Fibroblast of skin of right biceps (primary cell): Measurements from ENCODE around the gene APEX1.
A peak's percentile ranks its signal among the peaks of the same experiment; 100 is the strongest.
"Not testable (repeated sequence)": the region's sequence is repeated elsewhere in the genome, so short reads cannot be mapped to it uniquely, and the experiment has no call there.

Experiments used
- DNase-seq: peaks from one replicate; pipeline ENCODE4 v3.0.0-alpha.2; 2013

The APEX1 gene

GRCh38 chr14:20436363-20436755, 18.7 kb upstream of the APEX1 start:
- DNase-seq, result peak; percentile 79

GRCh38 chr14:20438664-20439063, 16.4 kb upstream of the APEX1 start:
- no peak for DNase-seq

DNA sequence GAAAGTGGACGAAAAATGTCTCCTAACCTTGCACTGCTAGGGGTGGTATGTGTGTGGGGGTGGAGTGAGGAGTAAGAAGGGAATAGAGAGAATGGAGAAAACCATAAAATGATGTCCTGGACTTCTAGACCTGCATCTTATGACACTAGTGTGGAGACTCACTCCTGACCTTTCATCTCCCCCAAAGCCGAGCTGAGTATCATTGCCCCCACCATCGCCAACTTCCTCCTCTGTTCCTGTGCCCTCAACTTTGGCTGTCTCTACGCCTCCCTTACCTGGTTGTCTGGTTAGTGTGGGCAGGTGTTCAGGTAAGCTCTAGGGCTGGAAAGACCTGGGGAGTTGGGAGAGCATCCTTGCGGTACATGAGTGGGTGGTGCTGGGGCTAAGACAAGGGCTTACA, 14.6 kb upstream of the APEX1 start:
- no peak for DNase-seq

- DNase-seq, result no peak
These were observed 14.1 kb upstream of the APEX1 start for GRCh38 chr14:20440882-20441281.

DNA sequence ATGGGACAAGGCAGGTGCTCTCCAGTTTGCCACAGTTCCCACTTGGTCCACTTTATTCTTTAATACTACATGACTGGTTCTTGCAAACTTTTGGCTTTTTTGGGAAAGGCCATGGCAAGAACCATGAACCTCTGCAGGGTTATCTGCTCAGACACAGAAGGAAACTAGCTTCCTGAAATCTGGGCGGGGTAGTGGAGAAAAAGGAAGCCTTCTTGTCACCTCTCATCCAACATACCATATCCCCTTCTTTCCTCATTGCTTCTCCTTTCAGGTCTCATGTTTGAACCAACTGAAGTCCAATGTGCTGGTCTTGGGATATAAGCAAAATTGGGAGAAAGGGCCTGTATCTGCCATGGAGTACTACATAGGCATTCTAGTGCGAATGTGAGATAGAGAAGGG, 13.6 kb upstream of the APEX1 start:
- no peak for DNase-seq

DNA sequence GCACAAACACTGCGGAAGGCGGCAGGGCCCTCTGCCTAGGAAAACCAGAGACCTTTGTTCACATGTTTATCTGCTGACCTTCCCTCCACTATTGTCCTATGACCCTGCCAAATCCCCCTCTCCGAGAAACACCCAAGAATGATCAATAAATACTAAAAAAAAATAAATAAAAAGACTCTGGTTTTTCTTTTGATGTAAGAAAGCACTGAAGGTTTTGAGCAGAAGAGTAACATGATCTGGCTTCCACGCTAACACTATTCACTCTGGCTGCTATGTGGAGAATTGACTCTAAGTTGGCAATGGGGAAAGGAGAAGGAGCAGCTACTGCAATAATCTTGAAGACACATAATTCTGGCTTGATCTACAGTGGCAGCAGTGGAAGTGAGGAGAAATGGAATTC, 11.4 kb upstream of the APEX1 start:
- DNase-seq, result not testable (repeated sequence)

GRCh38 chr14:20446889-20447288, 8.1 kb upstream of the APEX1 start:
- no peak for DNase-seq

GRCh38 chr14:20452831-20453230, 2.2 kb upstream of the APEX1 start:
- DNase-seq, result not testable (repeated sequence)

DNA sequence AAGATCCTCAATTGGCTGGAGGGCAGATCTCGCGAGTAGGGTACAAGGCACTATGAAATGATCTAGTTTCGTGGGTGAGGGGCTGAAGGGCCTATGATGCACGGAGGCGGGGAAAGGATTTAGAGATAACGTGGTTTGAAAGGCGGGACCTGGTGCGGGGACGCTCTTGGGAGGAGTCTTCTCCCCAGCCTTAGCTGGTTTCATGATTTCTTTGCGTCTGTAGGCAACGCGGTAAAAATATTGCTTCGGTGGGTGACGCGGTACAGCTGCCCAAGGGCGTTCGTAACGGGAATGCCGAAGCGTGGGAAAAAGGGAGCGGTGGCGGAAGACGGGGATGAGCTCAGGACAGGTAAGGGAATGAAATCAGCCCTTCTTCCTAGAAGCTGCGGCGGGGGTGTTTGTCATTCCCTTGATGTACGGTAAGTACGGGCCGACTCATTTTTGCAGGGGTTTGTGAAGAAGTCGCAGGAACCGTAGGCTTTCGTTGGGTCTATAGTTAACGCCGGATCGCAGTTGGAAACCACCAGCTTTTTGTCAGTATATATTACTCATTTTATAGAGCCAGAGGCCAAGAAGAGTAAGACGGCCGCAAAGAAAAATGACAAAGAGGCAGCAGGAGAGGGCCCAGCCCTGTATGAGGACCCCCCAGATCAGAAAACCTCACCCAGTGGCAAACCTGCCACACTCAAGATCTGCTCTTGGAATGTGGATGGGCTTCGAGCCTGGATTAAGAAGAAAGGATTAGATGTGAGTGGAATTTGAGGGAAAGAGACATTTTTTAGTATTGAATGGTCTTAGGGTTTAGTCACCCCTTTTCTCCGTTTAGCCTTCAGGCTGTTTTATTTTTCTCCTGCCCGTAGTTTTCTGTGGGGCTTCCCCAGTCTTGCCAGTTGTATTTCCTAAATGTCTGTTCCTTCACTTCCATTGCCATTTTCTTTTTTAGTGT, 602 bp downstream of the APEX1 start:
- peak; percentile 19 for DNase-seq

GRCh38 chr14:20456971-20457370, 1.9 kb downstream of the APEX1 start:
- no peak for DNase-seq

- DNase-seq, result no peak
These were observed 3.2 kb downstream of the APEX1 start for GRCh38 chr14:20458031-20458789.

- DNase-seq, result no peak
These were observed 5.6 kb downstream of the APEX1 start for GRCh38 chr14:20460458-20461224.

- DNase-seq, result peak; percentile 100
These were observed 6.5 kb downstream of the APEX1 start, which contains the start of gene PIP4P1 for GRCh38 chr14:20461225-20462141. TSS of gene PIP4P1 (minus strand) at chr14:20461434. CDS start at chr14:20461325, 109 bp downstream.

GRCh38 chr14:20468764-20469241, 13.8 kb downstream of the APEX1 start:
- DNase-seq, result no peak

DNA sequence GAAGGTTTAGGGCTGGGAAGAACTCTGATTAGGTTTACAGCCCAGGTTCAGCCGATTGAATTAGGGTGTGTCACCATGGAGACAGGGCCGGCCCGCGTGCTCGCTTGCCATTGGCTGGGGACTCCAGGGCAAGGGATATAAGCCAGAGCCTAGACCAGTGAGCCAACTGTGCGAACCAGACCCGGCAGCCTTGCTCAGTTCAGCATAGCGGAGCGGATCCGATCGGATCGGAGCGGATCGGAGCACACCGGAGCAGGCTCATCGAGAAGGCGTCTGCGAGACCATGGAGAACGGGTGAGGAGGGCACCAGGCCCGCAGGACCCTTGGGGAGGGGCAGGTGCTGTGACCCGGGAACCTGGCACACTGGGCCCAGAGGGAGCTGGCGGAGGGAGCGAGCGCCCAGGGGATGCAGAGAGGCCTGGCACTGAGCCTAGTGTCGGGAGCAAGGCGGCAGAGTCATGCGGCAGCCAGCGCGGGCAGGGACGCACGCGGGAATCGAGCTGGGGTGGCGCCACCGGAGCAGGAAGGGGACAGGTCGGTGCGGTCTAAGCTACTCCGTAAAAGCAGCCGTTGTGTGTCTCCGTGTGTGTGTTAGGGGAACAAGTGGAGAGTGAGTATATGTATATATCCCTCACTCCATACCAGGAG, 14.3 kb downstream of the APEX1 start, which contains the start of gene PNP:
TSS of gene PNP (plus strand) at position 165 of the 648 bp plus-strand sequence. CDS start at position 284, 119 bp downstream.
- peak; percentile 86 for DNase-seq

DNA sequence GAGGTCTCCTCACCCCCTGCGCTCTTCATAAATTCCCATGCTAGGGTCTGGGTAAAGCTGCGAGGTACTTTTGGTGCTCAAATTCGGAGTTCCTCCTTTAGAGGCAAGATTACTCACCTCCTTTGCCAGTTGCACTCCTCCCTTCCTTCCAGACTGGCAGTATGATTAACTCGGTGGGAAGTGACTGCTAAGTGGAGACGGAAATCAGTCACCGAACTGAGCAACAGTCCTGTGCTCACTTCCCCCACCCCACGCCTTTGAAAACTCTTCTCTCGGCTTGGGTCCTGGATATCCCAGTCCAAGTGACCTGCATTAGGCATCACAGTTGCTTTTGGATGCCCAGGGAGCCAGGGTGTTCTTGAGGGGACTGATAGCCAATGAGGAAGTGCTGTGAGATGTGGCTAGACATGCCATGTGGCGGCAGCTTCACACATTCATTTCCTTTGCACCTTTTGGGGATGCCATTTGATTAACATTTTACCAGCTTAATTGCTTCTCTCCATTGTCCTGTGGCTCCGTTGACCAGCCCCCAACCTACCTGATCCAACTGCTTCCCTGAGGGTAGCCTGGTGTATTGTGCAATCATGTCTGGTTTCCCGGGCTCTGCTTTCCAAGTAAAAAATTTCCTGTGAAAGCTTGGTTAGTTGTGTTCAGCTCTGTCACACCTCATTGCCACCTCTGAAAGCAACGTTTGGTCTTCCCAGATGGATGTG, 15.0 kb downstream of the APEX1 start:
- peak; percentile 79 for DNase-seq

DNA sequence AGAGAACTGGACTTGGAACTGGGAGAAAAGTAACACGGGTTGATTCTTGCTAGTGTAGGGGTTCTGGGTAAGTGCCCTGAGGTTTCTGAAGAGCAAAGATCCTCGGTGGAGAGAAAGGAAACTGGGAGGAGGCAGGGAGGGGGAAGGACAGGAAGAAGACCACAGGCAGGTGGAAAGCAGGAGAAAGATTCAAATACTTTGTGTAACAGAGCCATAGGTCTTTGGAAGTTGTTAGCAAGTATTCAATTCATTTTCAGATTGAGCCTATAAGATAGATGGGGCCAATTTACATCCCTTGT, 15.5 kb downstream of the APEX1 start:
- DNase-seq, result peak; percentile 16

- DNase-seq, result no peak
These were observed 17.6 kb downstream of the APEX1 start for GRCh38 chr14:20472536-20473169.

DNA sequence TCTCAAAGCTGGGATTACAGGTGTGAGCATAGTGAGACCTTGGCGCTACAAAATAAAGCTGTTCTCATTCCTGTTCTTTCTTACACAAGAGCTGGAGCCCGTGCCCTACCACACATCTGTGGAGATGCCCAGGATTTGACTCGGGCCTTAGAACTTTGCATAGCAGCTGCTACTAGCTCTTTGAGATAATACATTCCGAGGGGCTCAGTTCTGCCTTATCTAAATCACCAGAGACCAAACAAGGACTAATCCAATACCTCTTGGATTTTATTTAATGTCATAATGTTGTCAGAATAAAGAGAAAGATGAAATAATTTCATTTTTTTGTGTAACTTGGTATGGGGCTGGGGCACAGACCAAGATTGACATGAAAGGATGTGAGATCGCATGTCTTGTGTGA, 21.8 kb downstream of the APEX1 start:
- DNase-seq, result no peak
